Stimulated activated CD4-positive, alpha-beta T cell treated with anti-CD3 and anti-CD28 coated beads, Interleukin-15, amount 100 ng/mL, for 48 hours (primary cell): Measurements from ENCODE around the gene ABCC12.

ENCODE experiments used
- DNase-seq, 2 donors: peaks; one replicate each; pipeline ENCODE4 v3.0.0-alpha.2; 2020; ENCODE audit warnings: low read depth in 2 of 2

Gene ABCC12

GRCh38 chr16:48132696-48133095 lies 23.1 kb downstream of the ABCC12 start:
- no peak for DNase-seq

- DNase-seq: no peak
Measured at GRCh38 chr16:48131201-48131935, 24.4 kb downstream of the ABCC12 start.

GRCh38 chr16:48129926-48130325 lies 25.9 kb downstream of the ABCC12 start:
- DNase-seq: no peak

- DNase-seq: no peak
Measured at GRCh38 chr16:48128769-48129168, 27.0 kb downstream of the ABCC12 start.

GRCh38 chr16:48126801-48127644 lies 28.8 kb downstream of the ABCC12 start:
- DNase-seq: no peak

- DNase-seq: no peak
Measured at GRCh38 chr16:48125888-48126287, 29.9 kb downstream of the ABCC12 start.

GRCh38 chr16:48124266-48124665 lies 31.5 kb downstream of the ABCC12 start:
- DNase-seq: no peak

GRCh38 chr16:48123104-48123788 lies 32.5 kb downstream of the ABCC12 start:
- DNase-seq: peak; percentile 67 to 71

GRCh38 chr16:48121276-48121675 lies 34.5 kb downstream of the ABCC12 start:
- no peak for DNase-seq

- no peak for DNase-seq
Measured at GRCh38 chr16:48118841-48119240, 37.0 kb downstream of the ABCC12 start.

GRCh38 chr16:48117217-48118105 lies 38.3 kb downstream of the ABCC12 start:
- peak; percentile 41 to 54 for DNase-seq

GRCh38 chr16:48115299-48115698 lies 40.5 kb downstream of the ABCC12 start:
- no peak for DNase-seq

- DNase-seq: no peak
Measured at GRCh38 chr16:48114410-48114809, 41.4 kb downstream of the ABCC12 start.

- no peak for DNase-seq
Measured at GRCh38 chr16:48113471-48113870, 42.3 kb downstream of the ABCC12 start.

GRCh38 chr16:48113001-48113400 lies 42.8 kb downstream of the ABCC12 start:
- DNase-seq: no peak

- no peak for DNase-seq
Measured at GRCh38 chr16:48112600-48112999, 43.2 kb downstream of the ABCC12 start.

GRCh38 chr16:48110982-48111381 lies 44.8 kb downstream of the ABCC12 start:
- DNase-seq: no peak

GRCh38 chr16:48110000-48110399 lies 45.8 kb downstream of the ABCC12 start:
- DNase-seq: no peak

GRCh38 chr16:48109475-48109874 lies 46.3 kb downstream of the ABCC12 start:
- no peak for DNase-seq

- no peak for DNase-seq
Measured at GRCh38 chr16:48106446-48106845, 49.3 kb downstream of the ABCC12 start.
